Activated T-cell treated with anti-CD3 and anti-CD28 coated beads, Interleukin-2, amount 50 U/mL, for 4 hours (primary cell): Measurements from ENCODE around the gene TYMP. TPM values are rescaled to one million over a fixed set of nuclear protein-coding genes. Genes with fewer than 3 reads are reported as not detected.

ENCODE experiments used
- ATAC-seq, 2 donors: fragments of 200-7000 bp; cut with Tn5 transposase; one replicate each; pipeline ENCODE4 v1.10.0; 2021
- DNase-seq: peaks from one replicate; pipeline ENCODE4 v3.0.0-alpha.2; 2020
- H3K27me3 Mint-ChIP-seq: one replicate; pipeline ENCODE4 v1.8.0; 2021; ENCODE audit warnings: low read depth, mixed read lengths
- H3K36me3 Mint-ChIP-seq: one replicate; pipeline ENCODE4 v1.8.0; 2022; ENCODE audit warnings: mixed read lengths; ENCODE audit not compliant: insufficient read depth
- H3K4me1 Mint-ChIP-seq: one replicate; pipeline ENCODE4 v1.8.0; 2021; ENCODE audit warnings: low read depth, mixed read lengths
- H3K4me3 Mint-ChIP-seq: one replicate; pipeline ENCODE4 v1.8.0; 2021; ENCODE audit warnings: mild to moderate bottlenecking, moderate library complexity, mixed read lengths
- H3K9me3 Mint-ChIP-seq: one replicate; pipeline ENCODE4 v1.8.0; 2021; ENCODE audit warnings: mixed read lengths
- total RNA-seq, 3 donors: library from RNA; stranded (reverse); gene quantifications; one replicate each; pipeline ENCODE4 v1.2.1, GENCODE V29; 2021

TYMP gene, protein sequence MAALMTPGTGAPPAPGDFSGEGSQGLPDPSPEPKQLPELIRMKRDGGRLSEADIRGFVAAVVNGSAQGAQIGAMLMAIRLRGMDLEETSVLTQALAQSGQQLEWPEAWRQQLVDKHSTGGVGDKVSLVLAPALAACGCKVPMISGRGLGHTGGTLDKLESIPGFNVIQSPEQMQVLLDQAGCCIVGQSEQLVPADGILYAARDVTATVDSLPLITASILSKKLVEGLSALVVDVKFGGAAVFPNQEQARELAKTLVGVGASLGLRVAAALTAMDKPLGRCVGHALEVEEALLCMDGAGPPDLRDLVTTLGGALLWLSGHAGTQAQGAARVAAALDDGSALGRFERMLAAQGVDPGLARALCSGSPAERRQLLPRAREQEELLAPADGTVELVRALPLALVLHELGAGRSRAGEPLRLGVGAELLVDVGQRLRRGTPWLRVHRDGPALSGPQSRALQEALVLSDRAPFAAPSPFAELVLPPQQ
- total RNA-seq: 100 to 1,000 TPM in 1 of 3 donors, 10 to 100 TPM in 2; 64.4 to 103 (median 66.1) TPM

DNA sequence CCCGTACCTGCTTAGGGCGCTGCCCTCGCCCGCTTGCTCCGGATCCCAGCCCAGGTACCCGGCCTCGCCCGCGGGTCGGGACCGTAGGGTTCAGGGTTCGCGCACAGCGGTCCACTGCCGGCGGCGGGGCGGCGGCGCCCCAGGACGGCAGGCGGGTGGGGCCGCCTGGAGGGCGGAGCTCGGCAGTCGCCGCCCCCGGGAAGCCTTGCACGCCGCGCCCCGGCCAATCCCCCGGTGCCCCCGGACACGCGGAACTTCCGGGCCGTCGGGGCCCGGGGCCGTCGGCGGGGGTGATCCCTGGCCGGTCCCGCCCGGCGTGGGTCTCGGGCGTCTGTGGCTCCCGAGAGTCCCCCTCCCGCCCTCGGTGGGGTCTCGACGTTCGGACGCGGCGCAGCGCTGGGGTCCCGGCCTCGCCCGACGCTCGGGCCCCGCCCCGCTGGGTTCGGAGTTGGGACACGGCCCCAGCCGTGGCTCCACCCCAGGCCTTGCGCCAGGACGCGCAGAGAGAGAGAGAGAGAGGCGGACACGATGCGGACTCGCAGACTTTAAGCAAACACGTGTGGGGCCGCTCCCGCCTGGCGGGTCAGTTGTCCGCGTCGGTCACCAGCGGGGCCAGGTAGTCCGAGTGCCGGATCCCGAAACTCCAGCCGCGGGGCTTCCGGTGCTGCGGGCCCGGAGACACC is at the start of gene TYMP:
TYMP (minus strand) TSS at position 116 of the 683 bp plus-strand sequence. CDS start 303 bp downstream, outside the sequence.
- Mint-ChIP-seq H3K27me3 (no peaks in the 10 kb centered on the region), H3K36me3 (no peaks in the 10 kb centered on the region), H3K4me1 (peaks cover 48% of the 10 kb centered on the region), H3K9me3 (no peaks in the 10 kb centered on the region), H3K4me3 (peak within 1 kb of the TSS; percentile 90)
- DNase-seq: peak; percentile 57
- ATAC-seq: peak; percentile 6 to 16

DNA sequence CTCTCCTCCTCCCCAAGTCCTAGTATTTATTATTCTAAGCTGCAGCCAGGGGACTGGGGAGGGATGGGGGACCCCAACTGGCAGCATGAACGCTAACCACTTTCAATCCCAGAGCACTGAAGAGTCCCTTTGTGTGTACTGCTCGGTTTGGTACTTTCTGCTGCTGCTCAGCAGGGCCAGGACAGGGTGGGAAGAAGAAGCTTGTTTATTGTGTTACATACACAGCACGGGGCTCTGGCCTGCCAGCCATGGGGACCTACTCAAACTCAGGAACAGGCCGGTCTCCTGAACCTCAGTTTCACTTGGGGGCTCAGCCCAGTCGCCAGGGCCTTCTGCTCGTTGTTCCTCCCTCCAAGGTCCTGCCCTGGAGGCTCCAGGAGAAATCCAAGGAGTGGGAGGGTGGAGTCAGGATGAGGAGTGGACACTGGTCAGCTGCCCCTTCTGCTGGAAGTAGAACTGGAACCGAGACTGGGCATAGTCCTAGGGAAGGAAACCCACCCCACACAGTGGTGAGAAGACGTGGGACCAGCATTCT is 49.0 kb upstream of the TYMP start:
- Mint-ChIP-seq H3K4me3 (no peak overlapping the region), H3K27me3 (no peaks in the 10 kb centered on the region), H3K9me3 (no peaks in the 10 kb centered on the region), H3K4me1 (peaks cover 22% of the 10 kb centered on the region), H3K36me3 (peaks cover 5% of the 10 kb centered on the region)
- ATAC-seq: no peak
- DNase-seq: no peak

DNA sequence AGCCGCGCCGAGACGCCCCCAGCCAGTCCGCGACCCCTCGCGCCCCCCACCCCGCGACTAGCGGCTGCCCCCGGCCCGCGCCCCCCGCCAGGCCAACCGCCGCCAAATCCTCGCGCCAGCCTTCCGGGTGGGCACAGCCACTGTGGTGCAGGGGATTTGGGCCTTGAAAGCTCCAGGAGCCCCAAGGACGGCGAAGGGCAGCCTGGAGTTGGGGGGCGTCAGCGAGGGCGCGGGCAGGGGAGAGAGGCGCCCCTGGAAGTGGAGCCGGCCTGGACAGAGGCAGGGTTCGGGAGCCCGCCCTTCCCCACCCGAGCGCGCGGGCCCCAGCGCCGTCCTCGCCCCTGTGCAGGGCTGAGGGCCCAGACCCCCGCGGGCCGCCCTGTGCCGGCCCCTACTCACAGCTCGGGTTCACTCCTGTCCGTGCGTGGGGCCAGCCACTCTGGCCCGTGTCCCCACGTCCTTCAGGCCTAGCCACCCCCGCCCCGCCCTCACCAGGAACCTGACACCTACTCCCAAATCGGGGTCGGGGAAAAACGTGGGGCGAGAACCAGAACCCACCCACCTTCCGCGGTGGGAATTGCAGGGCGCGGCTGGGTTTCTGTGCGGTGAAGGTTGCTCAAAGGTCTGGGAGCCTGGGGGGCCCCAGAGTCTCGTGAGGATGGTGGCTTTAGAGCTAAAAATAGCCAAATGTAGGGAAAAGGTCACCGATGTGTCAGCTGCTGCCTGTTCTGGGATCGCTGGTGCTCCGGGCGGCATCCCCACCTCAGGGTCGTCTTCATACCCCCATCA is 48.4 kb upstream of the TYMP start, which contains the start of gene CPT1B:
CPT1B (minus strand) TSS at position 441 of the 789 bp plus-strand sequence. CDS start 512 bp downstream, outside the sequence.
- no peak for DNase-seq
- no peak for ATAC-seq
- H3K4me3 Mint-ChIP-seq: no peak within 1 kb of the TSS
- H3K36me3 Mint-ChIP-seq: peaks cover 5% of the 10 kb centered on the region
- no peaks in the 10 kb centered on the region for H3K27me3 Mint-ChIP-seq
- H3K9me3 Mint-ChIP-seq: no peaks in the 10 kb centered on the region
- H3K4me1 Mint-ChIP-seq: peaks cover 17% of the 10 kb centered on the region

DNA sequence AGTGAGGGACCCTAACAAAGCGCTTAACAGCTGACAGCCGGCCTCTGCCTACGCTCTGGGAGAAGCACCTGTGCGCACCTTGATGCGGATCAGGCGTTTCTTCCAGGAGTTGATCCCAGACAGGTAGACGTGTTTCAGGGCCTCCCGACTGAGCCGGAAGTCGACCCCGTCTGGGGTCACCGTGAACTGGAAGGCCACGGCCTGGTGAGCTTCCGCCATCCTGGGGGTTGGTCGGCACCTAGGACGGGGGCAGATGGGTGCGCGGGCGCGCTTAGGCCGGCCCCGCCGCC is 47.8 kb upstream of the TYMP start:
- no peaks in the 10 kb centered on the region for H3K27me3 Mint-ChIP-seq
- no peak overlapping the region for H3K4me3 Mint-ChIP-seq
- H3K9me3 Mint-ChIP-seq: no peaks in the 10 kb centered on the region
- H3K4me1 Mint-ChIP-seq: peaks cover 17% of the 10 kb centered on the region
- no peak for DNase-seq
- ATAC-seq: no peak
- peaks cover 5% of the 10 kb centered on the region for H3K36me3 Mint-ChIP-seq

DNA sequence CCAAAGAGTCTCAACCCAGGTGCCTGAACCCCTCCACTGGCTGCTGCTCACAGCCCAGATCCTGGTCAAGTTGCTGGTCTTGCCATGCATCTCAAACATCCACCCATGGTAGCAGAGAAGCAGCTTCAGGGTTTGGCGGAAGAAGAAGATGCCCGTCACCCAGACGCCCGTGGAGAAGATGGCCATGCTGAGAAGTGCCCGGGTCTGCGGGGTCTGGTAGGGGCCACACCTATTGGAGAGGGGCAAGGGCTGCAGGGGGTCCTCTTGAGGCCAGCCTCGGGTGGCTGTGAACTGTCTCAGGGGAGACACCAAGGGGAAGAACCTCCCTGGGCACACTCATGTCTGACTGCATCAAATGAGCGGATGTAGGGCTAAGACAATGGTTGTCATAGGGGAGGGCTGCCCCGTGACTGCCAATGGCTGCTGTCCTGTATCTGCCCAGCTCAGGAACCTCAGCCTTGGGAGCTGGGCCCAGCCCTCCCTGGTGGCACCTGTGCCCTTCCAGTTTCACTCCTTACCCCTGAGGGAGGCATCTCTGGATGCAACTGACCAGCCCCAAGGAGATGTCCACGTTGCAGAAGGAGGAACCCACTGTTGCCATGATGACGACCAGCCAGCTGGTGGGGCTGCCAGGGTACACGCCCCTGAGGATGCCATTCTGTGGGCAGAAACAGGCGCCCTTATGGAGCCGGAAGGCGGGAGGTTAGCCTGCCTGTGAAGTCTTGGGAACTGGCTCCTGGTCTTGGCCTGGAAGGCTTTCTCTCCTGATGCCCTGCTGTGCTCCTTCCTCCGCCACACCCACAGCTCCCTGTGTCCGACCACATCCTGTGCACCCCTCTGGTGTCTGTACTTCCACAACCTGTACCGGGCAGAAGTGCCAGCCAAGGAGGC is 47.2 kb upstream of the TYMP start:
- H3K4me3 Mint-ChIP-seq: no peak overlapping the region
- no peak for ATAC-seq
- no peak for DNase-seq
- H3K36me3 Mint-ChIP-seq: peaks cover 5% of the 10 kb centered on the region
- no peaks in the 10 kb centered on the region for H3K27me3 Mint-ChIP-seq
- no peaks in the 10 kb centered on the region for H3K9me3 Mint-ChIP-seq
- H3K4me1 Mint-ChIP-seq: peaks cover 17% of the 10 kb centered on the region

DNA sequence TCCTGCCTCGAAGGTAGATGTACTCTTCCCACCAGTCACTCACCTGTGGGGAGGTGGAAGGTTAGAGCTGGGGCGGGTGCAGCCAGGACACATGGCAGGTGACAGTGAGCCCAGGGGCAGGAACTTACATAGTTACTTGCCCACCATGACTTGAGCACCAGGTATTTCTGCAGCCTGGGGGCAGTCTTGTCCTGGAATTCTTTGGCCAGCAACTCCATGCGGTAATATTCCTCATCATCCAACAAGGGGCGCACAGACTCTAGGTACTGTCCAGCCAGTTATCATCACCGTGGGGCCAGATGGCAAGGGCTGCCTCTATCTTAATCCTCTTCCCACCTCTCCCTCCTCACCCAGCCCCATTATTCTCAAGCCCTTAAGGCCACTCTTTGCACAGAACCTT is 46.3 kb upstream of the TYMP start:
- no peak overlapping the region for H3K4me3 Mint-ChIP-seq
- peaks cover 5% of the 10 kb centered on the region for H3K36me3 Mint-ChIP-seq
- DNase-seq: no peak

DNA sequence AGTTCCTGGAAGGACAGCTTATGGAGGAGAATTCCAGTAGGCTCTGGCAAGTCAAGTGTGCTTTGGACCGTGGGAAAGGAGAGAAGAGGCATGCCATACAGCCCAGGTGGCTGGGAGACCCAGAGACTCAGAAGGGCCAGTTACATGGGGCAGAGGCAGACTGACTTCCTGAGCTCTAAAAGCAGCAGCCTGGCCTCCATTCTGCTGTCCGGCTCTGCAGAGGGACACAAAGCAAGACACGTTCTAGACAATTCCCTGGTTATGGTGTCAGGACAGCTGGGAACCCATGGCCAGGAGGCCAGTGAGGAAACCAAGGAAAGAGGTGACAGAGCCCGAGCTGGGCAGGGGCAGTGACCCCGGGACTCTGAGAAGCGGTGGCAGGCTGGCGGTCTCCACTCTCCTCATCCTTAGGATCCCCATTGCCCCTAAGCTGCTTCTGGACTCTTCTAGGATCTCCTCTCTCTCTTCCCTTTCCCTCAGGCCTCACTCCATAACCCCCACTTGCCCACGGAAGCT is 45.7 kb upstream of the TYMP start:
- no peak overlapping the region for H3K4me3 Mint-ChIP-seq
- ATAC-seq (no peak), DNase-seq (no peak)
- peaks cover 11% of the 10 kb centered on the region for H3K4me1 Mint-ChIP-seq
- no peaks in the 10 kb centered on the region for H3K9me3 Mint-ChIP-seq
- H3K27me3 Mint-ChIP-seq: no peaks in the 10 kb centered on the region
- peaks cover 8% of the 10 kb centered on the region for H3K36me3 Mint-ChIP-seq

More for the DNA sequence above, 46.3 kb upstream of the TYMP start:
- H3K27me3 Mint-ChIP-seq: no peaks in the 10 kb centered on the region
- H3K4me1 Mint-ChIP-seq: peaks cover 13% of the 10 kb centered on the region
- ATAC-seq: no peak
- H3K9me3 Mint-ChIP-seq: no peaks in the 10 kb centered on the region

DNA sequence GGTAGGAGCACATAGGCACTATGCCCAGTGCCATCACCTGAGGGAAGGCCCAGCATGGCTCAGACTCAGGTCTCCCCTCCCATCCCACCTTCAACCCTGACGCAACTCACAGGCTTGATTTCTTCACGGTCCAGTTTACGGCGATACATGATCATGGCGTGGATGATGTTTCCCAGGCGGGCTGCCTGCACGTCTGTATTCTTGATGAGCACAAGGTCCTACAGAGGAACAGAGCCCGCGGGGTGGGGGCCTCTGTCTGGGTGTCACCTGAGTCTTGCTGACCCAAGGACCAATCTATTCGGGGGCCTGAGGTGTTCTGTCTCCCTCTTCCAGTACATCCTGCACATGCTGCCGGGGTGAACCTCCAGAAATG is 44.6 kb upstream of the TYMP start:
- H3K4me3 Mint-ChIP-seq: no peak overlapping the region
- no peak for DNase-seq
- no peaks in the 10 kb centered on the region for H3K9me3 Mint-ChIP-seq
- no peak for ATAC-seq
- no peaks in the 10 kb centered on the region for H3K27me3 Mint-ChIP-seq
- H3K36me3 Mint-ChIP-seq: peaks cover 6% of the 10 kb centered on the region
- peaks cover 7% of the 10 kb centered on the region for H3K4me1 Mint-ChIP-seq

DNA sequence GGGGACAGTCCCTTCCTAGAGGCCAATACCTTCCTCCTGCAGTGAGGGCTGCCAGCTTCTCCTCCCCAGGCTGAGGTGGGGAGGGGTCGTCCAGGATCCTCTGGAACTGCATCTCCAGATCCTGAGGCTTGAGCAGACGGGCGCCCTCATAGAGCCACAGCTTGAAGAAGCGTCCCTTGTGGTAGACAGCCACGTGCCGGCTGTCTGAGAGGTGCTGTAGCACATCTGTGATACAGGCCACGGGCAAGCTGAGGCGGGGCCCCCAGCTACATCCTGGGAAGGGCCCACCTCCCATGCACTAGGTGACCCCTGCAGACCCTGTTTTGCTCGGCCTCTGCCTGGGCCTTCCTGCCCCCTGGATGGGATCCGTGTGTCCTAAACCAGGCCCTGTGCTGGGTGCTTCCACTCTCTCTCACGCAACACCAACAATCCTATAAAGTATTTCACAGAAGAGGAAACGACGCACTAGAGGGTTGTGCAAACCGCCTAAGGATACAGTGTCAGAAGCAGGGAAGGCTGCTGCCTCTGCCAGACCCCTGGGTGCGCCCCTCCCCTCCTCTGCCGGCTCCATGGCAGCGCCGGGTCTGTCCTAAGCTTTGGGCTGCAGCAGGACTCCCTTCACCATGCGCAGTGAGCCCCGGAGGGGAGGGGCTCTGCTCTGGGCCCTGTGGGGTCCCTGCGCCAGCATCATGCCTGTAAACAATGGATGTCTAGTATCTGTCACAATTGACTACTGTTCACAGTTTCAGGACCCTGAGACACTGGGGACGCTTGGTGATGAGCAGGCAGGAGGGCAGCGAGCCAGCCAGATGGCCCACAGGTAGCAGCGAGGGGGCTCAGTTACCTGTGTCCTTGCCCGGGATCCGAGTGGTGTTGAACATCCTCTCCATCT is 43.9 kb upstream of the TYMP start:
- ATAC-seq (no peak), DNase-seq (no peak)
- Mint-ChIP-seq H3K36me3 (peaks cover 8% of the 10 kb centered on the region), H3K4me1 (peaks cover 7% of the 10 kb centered on the region), H3K9me3 (no peaks in the 10 kb centered on the region), H3K4me3 (no peak overlapping the region), H3K27me3 (no peaks in the 10 kb centered on the region)

DNA sequence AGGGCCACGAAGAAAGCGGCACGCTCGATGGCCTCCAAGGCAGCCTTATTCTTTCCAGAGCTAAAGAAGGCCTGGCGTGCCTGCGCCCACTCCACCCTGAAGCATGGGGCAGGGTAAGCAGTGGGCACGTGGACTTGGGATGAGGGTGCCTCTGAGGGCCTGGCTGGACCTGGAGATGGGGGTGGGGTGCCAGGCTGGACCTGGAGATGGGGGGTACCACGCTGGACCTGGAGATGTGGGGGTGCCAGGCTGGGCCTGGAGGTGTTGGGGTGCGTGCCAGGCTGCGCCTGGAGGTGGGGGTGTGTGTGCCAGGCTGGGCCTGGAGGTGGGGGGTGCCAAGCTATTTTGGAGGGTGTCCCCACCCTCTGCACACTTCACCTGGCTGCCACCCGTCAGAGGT is 43.2 kb upstream of the TYMP start:
- DNase-seq: no peak
- H3K4me3 Mint-ChIP-seq: no peak overlapping the region
- H3K27me3 Mint-ChIP-seq: no peaks in the 10 kb centered on the region

DNA sequence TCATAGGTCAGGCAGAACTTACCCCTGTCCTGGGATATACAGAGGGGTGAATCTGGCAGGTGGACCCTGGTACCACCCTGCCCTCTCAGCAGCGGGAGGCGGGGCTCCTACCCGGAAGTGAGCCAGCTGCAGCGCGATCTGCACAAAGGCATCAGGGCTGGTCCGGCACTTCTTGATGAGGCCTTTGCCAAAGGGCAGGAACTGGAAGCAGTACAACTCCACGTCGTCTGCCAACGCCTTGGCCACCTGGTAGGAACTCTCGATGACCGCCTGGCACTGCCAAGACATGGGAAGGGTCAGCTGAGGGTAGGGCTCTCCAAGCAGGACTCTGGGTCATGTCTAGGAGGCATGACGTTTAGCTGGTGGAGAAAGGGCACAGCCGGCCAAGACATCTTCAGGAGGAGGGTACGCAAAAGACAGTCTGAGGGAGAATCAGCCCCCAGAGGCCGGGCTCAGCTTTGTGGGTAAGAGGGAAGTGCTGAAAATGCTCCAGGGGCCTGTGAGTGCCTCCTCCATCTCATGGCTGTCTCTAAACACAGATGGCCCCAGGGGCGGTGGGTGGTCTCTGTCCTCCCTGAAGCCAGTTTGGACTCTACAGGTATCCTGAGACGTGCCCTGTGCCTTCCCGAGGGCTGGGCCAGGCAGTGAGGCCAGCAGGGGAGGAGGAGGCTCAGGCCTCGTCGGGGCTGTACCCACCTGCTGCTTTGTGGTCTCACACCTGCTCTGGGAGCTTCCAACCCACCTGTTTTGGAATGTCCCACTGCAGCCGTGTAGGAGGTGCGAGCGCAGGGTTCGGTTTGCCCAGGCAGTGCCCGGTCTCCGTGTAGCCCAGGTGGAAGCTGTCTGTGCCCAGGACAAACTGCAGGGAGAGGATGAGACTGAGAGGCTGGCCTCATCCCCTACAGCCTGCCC is 41.7 kb upstream of the TYMP start:
- ATAC-seq (no peak), DNase-seq (no peak)
- Mint-ChIP-seq H3K36me3 (peaks cover 8% of the 10 kb centered on the region), H3K27me3 (no peaks in the 10 kb centered on the region), H3K4me3 (no peak overlapping the region), H3K9me3 (no peaks in the 10 kb centered on the region), H3K4me1 (no peaks in the 10 kb centered on the region)

More for the DNA sequence above, 43.2 kb upstream of the TYMP start:
- H3K4me1 Mint-ChIP-seq: peaks cover 7% of the 10 kb centered on the region
- ATAC-seq: no peak
- H3K36me3 Mint-ChIP-seq: peaks cover 8% of the 10 kb centered on the region
- no peaks in the 10 kb centered on the region for H3K9me3 Mint-ChIP-seq

DNA sequence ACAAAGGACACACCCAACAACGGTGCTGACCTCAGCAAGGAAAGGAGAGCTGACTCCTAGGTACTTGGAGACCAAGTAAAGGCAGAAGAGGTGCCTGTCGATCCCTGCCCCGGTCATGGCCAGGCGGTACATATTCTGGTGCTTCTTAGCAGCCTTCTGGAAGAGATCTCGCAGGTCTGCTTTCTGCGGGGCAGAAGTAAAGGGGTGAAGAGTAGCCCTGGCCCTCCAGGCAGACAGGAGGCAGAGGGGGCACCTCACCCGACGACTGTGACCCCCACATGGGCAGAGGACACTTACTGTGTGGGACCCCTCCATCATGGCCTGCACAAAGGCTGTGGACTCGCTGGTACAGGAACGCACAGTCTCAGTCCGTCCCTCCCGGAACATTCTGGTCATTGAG is 41.0 kb upstream of the TYMP start:
- Mint-ChIP-seq H3K36me3 (peaks cover 8% of the 10 kb centered on the region), H3K4me1 (no peaks in the 10 kb centered on the region), H3K27me3 (no peaks in the 10 kb centered on the region), H3K4me3 (no peak overlapping the region), H3K9me3 (no peaks in the 10 kb centered on the region)
- DNase-seq (no peak), ATAC-seq (no peak)
